HCT116 (cell line): ENCODE measurements around the gene ZYG11B. TPM values are rescaled to one million over a fixed set of nuclear protein-coding genes. Genes with fewer than 3 reads are reported as not detected.
"Not testable (repeated sequence)": the region's sequence is repeated elsewhere in the genome, so short reads cannot be mapped to it uniquely, and the experiment has no call there.

Experiments used
- ATAC-seq: fragments of 200-7000 bp; cut with Tn5 transposase; 2 replicates; pipeline ENCODE4 v1.9.1; 2020; ENCODE audit warnings: mild to moderate bottlenecking, moderate library complexity
- BruUV-seq: library from RNA; stranded (reverse); fragments of 400-500 nt; replicated peaks from 2 replicates; lab custom pipeline; 2021; lab: Mats Ljungman, UMichigan
- CTCF ChIA-PET: fragments of 300-600 bp; sonication (Branson Sonifier 250); formaldehyde crosslinking; loops from one replicate; lab custom pipeline; 2021; ENCODE audit warnings: antibody characterized with exemption; lab: Charles Lee
- POLR2A ChIA-PET: fragments of 300-600, 350-600 bp; sonication (Branson Sonifier 250); formaldehyde crosslinking; loops from one replicate; lab custom pipeline; 2021; ENCODE audit warnings: antibody characterized with exemption; lab: Charles Lee
- RAD21 ChIA-PET, 2 experiments: fragments of 300-600 bp; sonication (Branson Sonifier 250); formaldehyde crosslinking; loops; one replicate each; lab custom pipeline; 2023; ENCODE audit warnings: low total read pairs in 2 of 2; ENCODE audit not compliant: uncharacterized antibody in 2 of 2, unreplicated experiment in 2 of 2, low non-redundant PET in 1 of 2; lab: Charles Lee
- DNase-seq: peaks from one replicate; pipeline ENCODE4 v3.0.0-alpha.2; 2010; ENCODE audit warnings: low read depth, low spot score
- H2AFZ ChIP-seq: fragments of 200-600 bp; shearing (Covaris generic), sonication (generic); 2 replicates; pipeline ENCODE4 v1.6.1; 2017; ENCODE audit warnings: low read depth, mixed run types, mixed read lengths, antibody characterized with exemption, low read length; ENCODE audit not compliant: poor library complexity, severe bottlenecking
- H3K27ac ChIP-seq: 2 replicates; pipeline ENCODE4 v1.5.1; 2012; ENCODE audit warnings: low read depth, low read length
- H3K27me3 ChIP-seq: fragments of 200-600 bp; sonication (generic); 2 replicates; pipeline ENCODE4 v1.6.1; 2016; ENCODE audit warnings: mixed run types, low read length, mixed read lengths; ENCODE audit not compliant: insufficient read depth
- H3K36me3 ChIP-seq, 2 experiments: fragments of 200-500 bp in 1 of 2; fragments of 200-600 bp in 1 of 2; sonication (Bioruptor generic) in 1 of 2; sonication (generic) in 1 of 2; 2 replicates each; pipeline versions ENCODE4 v1.5.1 to v1.6.1; 2014 to 2016; ENCODE audit warnings: low read length in 2 of 2, inconsistent platforms in 1 of 2, mixed read lengths in 1 of 2, mixed run types in 1 of 2; ENCODE audit not compliant: insufficient read depth in 2 of 2, control insufficient read depth in 1 of 2
- H3K4me1 ChIP-seq, 2 experiments: fragments of 200-600 bp in 1 of 2; sonication (generic) in 1 of 2; 2 replicates each; pipeline versions ENCODE4 v1.5.1 to v1.6.1; 2012 to 2017; ENCODE audit warnings: low read length in 2 of 2, inconsistent platforms in 1 of 2, mild to moderate bottlenecking in 1 of 2, mixed read lengths in 1 of 2, mixed run types in 1 of 2, moderate library complexity in 1 of 2; ENCODE audit not compliant: insufficient read depth in 2 of 2, control insufficient read depth in 1 of 2
- H3K4me2 ChIP-seq: fragments of 200-600 bp; sonication (generic); 2 replicates; pipeline ENCODE4 v1.6.1; 2017; ENCODE audit warnings: mixed run types, low read length, mixed read lengths
- H3K4me3 ChIP-seq, 2 experiments: fragments of 200-600 bp in 1 of 2; sonication (generic) in 1 of 2; replicated peaks in 1 of 2; 2 replicates each; pipeline ENCODE4 v1.5.1; 2011 to 2016; ENCODE audit warnings: low read length in 2 of 2, control low read depth in 1 of 2, low read depth in 1 of 2, mild to moderate bottlenecking in 1 of 2, mixed read lengths in 1 of 2, mixed run types in 1 of 2
- H3K79me2 ChIP-seq: fragments of 200-600 bp; sonication (generic); 2 replicates; pipeline ENCODE4 v1.6.1; 2017; ENCODE audit warnings: mild to moderate bottlenecking, mixed run types, low read length, moderate library complexity, mixed read lengths; ENCODE audit not compliant: insufficient read depth
- H3K9ac ChIP-seq: fragments of 200-600 bp; sonication (generic); 2 replicates; pipeline ENCODE4 v1.6.1; 2016; ENCODE audit warnings: low read length, mixed read lengths
- H3K9me2 ChIP-seq: fragments of 200-600 bp; sonication (generic), shearing (Covaris generic); 2 replicates; pipeline ENCODE4 v1.6.1; 2017; ENCODE audit warnings: mixed run types, mild to moderate bottlenecking, moderate library complexity; ENCODE audit not compliant: insufficient read depth
- H3K9me3 ChIP-seq, 2 experiments: fragments of 200-500 bp in 1 of 2; fragments of 200-600 bp in 1 of 2; sonication (Bioruptor generic) in 1 of 2; sonication (generic) in 1 of 2; 2 replicates each; pipeline ENCODE4 v1.6.1; 2014 to 2017; ENCODE audit warnings: low read length in 2 of 2, mixed read lengths in 2 of 2, inconsistent platforms in 1 of 2, low read depth in 1 of 2, mild to moderate bottlenecking in 1 of 2, mixed run types in 1 of 2, moderate library complexity in 1 of 2; ENCODE audit not compliant: control insufficient read depth in 1 of 2, insufficient read depth in 1 of 2
- H4K20me1 ChIP-seq: fragments of 200-600 bp; sonication (generic), shearing (Covaris generic); 2 replicates; pipeline ENCODE4 v1.6.1; 2017; ENCODE audit warnings: mixed run types, mild to moderate bottlenecking, moderate library complexity; ENCODE audit not compliant: insufficient read depth
- EZH2phosphoT487 ChIP-seq: fragments of 200-600 bp; IDR thresholded peaks from 2 replicates; pipeline ENCODE4 v1.6.1; 2018; ENCODE audit warnings: antibody characterized with exemption, borderline replicate concordance
- RAD21 ChIP-seq: IDR thresholded peaks from 2 replicates; pipeline ENCODE4 v1.6.1; 2012; ENCODE audit warnings: low read depth, mild to moderate bottlenecking
- SP1 ChIP-seq: IDR thresholded peaks from 2 replicates; pipeline ENCODE4 v1.6.1; 2012; ENCODE audit warnings: low read depth
- intact Hi-C: fragments of 100-400 bp; cut with micrococcal nuclease; formaldehyde crosslinking; loops from 2 replicates; pipeline ENCODE4 v1.10.0; 2022
- total RNA-seq: library from RNA; stranded (reverse); gene quantifications from one replicate; pipeline ENCODE4 v1.2.1, GENCODE V29; 2021; ENCODE audit not compliant: unreplicated experiment
- TF ChIP-seq, protein P1 (sequence below), 3 experiments: fragments of 200-600 bp in 1 of 3; sonication (generic) in 1 of 3; IDR thresholded peaks in 2 of 3; conservative IDR thresholded peaks in 1 of 3; 2 replicates each; pipeline ENCODE4 v1.5.1; 2012 to 2017; ENCODE audit warnings: low read depth in 2 of 3, low read length in 2 of 3, antibody characterized with exemption in 1 of 3, borderline replicate concordance in 1 of 3, control low read depth in 1 of 3, mild to moderate bottlenecking in 1 of 3, mixed read lengths in 1 of 3, mixed run types in 1 of 3, moderate library complexity in 1 of 3; ENCODE audit not compliant: insufficient read depth in 1 of 3
- TF ChIP-seq, protein P2 (sequence below): IDR thresholded peaks from 2 replicates; pipeline ENCODE4 v1.6.1; 2012

The ZYG11B gene
- total RNA-seq, 1 experiment from 2014 or later, result 20.7 TPM

DNA sequence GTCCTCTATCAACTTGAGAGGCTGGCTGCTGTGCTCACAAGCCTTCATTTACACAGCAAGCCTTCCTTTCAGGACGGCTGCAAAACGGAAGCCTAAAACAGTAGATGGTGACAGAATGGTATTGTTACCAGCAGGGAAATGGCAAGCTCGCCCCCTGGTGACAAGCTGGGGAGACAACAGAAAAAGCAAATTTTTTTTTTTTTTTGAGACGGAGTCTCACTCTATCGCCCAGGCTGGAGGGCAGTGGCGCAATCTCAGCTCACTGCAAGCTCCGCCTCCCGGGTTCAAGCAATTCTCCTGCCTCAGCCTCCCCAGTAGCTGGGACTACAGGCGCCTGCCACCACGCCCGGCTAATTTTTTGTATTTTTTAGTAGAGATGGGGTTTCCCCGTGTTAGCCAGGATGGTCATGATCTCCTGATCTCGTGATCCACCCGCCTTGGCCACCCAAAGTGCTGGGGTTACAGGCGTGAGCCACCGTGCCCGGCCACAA lies 39.9 kb upstream of the ZYG11B start:
- H3K9ac ChIP-seq, H3K4me1 ChIP-seq, H3K4me2 ChIP-seq, H3K27ac ChIP-seq, H3K9me3 ChIP-seq, H2AFZ ChIP-seq, H3K4me3 ChIP-seq, H3K27me3 ChIP-seq, H3K9me2 ChIP-seq, BruUV-seq, RAD21 ChIA-PET, H4K20me1 ChIP-seq: not testable (repeated sequence)
- peaks cover 29% of the 10 kb centered on the region for H3K79me2 ChIP-seq
- H3K36me3 ChIP-seq, result peaks cover 25 to 38% of the 10 kb centered on the region in 2 experiments; a peak in 3 of 4 replicates
- POLR2A ChIA-PET, result interaction anchor here (0.6 kb wide), 1 partner anchor 604 kb away, joined by 3 read pairs; no protein-coding TSS in a partner anchor
- intact Hi-C loops, result loop anchor here (2.0 to 5.0 kb wide), 4 partner anchors 134 to 559 kb away; partner anchors contain the start of genes CC2D1B, ORC1, PRPF38A and TUT4
- CTCF ChIA-PET, result interaction anchor here (0.8 to 2.2 kb wide), 7 partner anchors 9 to 790 kb away, joined by 3 to 10 read pairs (median 3); partner anchors contain the start of genes COA7, ORC1, PRPF38A and ZYG11B
- peak; percentile 35 for DNase-seq
- peak; percentile 81 for ATAC-seq
- TF ChIP-seq, protein P1, sequence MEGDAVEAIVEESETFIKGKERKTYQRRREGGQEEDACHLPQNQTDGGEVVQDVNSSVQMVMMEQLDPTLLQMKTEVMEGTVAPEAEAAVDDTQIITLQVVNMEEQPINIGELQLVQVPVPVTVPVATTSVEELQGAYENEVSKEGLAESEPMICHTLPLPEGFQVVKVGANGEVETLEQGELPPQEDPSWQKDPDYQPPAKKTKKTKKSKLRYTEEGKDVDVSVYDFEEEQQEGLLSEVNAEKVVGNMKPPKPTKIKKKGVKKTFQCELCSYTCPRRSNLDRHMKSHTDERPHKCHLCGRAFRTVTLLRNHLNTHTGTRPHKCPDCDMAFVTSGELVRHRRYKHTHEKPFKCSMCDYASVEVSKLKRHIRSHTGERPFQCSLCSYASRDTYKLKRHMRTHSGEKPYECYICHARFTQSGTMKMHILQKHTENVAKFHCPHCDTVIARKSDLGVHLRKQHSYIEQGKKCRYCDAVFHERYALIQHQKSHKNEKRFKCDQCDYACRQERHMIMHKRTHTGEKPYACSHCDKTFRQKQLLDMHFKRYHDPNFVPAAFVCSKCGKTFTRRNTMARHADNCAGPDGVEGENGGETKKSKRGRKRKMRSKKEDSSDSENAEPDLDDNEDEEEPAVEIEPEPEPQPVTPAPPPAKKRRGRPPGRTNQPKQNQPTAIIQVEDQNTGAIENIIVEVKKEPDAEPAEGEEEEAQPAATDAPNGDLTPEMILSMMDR (IDR thresholded peaks at IDR 0.05 in 2 of 3, conservative IDR thresholded peaks at IDR 0.05 in 1 of 3; ENCODE audit: borderline replicate concordance in 1 of 3, insufficient read depth in 1 of 3, low read depth in 2 of 3, low read length in 2 of 3), result peak; percentile 60 to 72 (median 71); a peak in 5 of 6 replicates
- TF ChIP-seq RAD21, result peak; percentile 85

DNA sequence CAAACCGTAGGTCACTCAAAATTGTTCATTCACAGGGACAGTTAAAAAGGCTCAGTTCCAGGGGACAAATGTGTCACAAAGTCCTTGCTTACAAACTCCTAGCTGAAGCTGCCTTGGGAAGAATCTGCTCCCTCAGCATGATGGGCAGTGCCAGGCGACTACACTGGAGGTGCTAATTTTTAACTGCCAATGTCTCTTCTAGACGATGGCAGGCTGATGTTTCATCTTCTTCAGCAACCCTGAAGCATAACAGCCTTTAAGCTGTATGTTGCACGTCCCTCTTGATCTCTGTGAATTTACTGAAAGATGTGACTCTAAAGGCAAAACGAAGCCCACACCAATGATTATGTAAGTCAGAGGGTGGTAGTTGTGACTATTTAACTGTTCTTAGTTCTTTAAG lies 39.4 kb upstream of the ZYG11B start:
- ChIA-PET POLR2A (interaction anchor here (0.6 kb wide), 1 partner anchor 605 kb away, joined by 3 read pairs; no protein-coding TSS in a partner anchor), CTCF (interaction anchor here (1.0 to 2.2 kb wide), 6 partner anchors 9 to 791 kb away, joined by 3 to 10 read pairs (median 4); partner anchors contain the start of genes COA7, ORC1, PRPF38A and ZYG11B), RAD21 (no interaction called here)
- TF ChIP-seq EZH2phosphoT487 (no peak), SP1 (no peak)
- TF ChIP-seq, protein P2, sequence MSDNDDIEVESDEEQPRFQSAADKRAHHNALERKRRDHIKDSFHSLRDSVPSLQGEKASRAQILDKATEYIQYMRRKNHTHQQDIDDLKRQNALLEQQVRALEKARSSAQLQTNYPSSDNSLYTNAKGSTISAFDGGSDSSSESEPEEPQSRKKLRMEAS, result no peak
- Histone ChIP-seq H2AFZ (no peak overlapping the region), H3K4me2 (no peak overlapping the region), H3K9me2 (no peaks in the 10 kb centered on the region), H3K36me3 (peaks cover 27 to 40% of the 10 kb centered on the region in 2 experiments; a peak in 3 of 4 replicates), H4K20me1 (0 out of 2 replicates have a peak, but pooled peaks cover 8% of the 10 kb centered on the region), H3K9ac (no peak overlapping the region), H3K79me2 (peaks cover 33% of the 10 kb centered on the region), H3K27ac (no peak overlapping the region), H3K27me3 (no peaks in the 10 kb centered on the region), H3K4me1 (no peaks in the 10 kb centered on the region), H3K4me3 (no peak overlapping the region), H3K9me3 (no peaks in the 10 kb centered on the region)
- DNase-seq (no peak), ATAC-seq (no peak)
- BruUV-seq, result no TSS peak
- intact Hi-C loops, result loop anchor here (2.0 to 5.0 kb wide), 4 partner anchors 134 to 560 kb away; partner anchors contain the start of genes CC2D1B, ORC1, PRPF38A and TUT4
